Forelimb muscle (tissue), 1 donor: ENCODE measurements around the gene TNFRSF18. TPM values are rescaled to one million over a fixed set of nuclear protein-coding genes. Genes with fewer than 3 reads are reported as not detected.
"Not testable (repeated sequence)": the region's sequence is repeated elsewhere in the genome, so short reads cannot be mapped to it uniquely, and the experiment has no call there.

Experiments
- DNase-seq: peaks from one replicate; pipeline ENCODE4 v3.0.0-alpha.2; 2013; ENCODE audit warnings: low read depth
- polyA plus RNA-seq: library from polyadenylated mRNA; unstranded; fragments of 120-200 nt; gene quantifications from one replicate; pipeline ENCODE4 v1.2.1, GENCODE V29; 2013; ENCODE audit not compliant: insufficient read length

Gene TNFRSF18
- polyA plus RNA-seq, 1 donor: 6.1 TPM

DNA sequence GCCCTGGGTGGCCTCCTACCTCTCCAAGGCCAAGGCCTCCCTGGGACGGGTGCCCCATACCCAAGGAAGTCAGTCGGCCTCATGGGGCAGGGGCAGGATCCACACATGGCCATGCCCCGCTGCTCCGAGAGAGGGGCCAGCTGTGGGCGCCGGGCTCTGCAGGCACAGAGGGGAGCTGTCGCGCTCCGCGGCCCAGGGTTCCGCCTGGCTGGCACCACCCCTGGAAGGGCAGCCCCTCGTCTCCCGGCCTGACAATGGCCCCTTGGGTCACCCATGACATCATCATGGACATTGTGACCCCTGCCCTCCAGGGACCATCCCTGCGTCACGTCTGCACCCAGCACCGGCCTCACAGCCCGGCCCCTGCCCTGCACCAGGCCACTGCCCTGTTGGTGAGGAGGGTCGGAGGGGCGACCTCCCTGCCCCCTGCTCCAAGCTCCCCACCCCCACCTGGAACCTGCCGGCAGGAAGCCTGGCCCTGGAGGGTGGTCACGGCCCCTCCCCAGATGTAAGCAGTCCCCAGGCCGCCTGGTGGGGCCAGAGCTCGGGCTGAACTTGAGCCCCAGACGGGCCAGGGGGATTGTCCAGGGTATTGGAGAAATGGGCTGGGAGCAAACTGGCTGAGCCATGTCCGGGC, 26.9 kb downstream of the TNFRSF18 start:
- DNase-seq: no peak

DNA sequence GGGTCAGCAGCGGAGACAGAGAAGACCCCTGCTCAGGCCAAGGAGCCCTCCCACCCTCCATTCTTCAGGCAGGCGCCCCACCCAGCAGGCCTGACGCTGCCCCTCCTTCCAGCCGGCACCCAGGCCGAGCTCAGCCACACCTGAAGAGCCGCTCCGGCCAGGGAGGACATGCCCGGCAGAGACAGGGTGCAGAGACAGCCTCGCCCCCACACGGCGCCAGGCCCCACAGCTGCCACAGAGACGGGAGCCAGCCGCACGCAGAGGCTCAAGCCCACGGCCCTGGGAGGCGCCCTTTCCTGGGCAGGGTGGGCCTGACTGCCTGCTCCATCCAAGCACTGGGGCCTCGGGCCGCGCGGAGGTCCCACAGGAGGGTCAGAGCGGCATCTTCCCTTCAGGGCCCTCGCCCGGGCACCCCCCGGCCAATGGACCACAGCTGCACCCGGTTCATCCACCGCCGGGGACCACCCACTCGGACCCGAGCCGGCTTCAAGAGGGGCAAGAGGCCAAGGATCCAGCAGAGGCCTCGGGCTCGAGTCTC, 27.5 kb downstream of the TNFRSF18 start:
- no peak for DNase-seq

DNA sequence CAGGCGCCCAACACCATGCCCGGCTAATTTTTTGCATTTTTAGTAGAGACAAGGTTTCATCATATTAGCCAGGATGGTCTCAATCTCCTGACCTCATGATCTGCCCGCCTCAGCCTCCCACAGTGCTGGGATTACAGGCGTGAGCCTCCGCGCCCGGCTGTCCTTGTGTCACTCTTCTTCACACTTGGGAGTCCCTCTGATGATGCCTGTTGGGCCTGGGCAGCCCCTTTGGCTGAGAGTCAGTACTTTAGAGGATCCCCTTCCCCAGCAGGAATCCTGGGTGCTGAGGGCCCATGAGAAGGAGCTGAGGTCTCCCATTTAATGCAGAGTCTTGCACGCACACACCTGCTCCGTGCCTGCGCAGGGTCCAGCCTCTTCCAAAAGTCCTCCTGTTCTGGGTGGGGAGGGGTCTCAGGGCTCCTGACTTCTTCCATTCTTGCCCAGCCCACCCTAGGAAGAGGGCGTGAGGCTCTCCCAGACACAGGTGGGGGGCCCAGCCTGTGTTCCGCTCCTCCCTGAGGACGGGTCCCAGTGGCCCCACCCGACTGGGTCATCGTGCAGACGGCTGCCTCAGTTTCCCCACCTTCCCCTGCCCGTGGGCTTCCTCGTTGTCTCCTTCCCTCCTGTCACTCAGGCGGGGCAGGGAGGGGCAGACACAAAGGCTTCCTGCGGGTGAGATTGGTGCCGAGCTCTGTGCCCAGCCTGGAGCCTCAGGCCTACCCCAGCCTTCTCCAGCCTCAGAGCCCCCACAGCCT, 28.8 kb downstream of the TNFRSF18 start:
- no peak for DNase-seq

DNA sequence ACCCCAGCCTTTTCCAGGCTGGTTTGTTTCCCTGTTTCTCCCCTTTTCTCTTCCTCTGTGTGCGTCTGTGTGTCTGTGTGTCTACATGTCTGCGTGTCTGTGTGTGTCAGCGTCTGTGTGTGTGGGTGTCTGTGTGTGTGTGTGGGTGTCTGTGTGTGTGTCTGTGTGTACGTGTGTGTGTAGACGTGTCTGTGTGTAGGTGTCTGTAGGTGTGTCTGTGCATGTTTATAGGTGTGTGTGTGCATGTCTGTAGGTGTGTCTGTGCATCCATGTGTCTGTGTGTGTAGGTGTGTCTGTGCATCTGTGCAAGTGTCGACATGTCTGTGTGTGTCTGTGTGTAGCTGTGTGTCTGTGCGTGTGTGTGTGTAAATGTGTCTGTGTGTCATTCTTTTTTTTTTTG, 29.5 kb downstream of the TNFRSF18 start:
- DNase-seq: no peak

DNA sequence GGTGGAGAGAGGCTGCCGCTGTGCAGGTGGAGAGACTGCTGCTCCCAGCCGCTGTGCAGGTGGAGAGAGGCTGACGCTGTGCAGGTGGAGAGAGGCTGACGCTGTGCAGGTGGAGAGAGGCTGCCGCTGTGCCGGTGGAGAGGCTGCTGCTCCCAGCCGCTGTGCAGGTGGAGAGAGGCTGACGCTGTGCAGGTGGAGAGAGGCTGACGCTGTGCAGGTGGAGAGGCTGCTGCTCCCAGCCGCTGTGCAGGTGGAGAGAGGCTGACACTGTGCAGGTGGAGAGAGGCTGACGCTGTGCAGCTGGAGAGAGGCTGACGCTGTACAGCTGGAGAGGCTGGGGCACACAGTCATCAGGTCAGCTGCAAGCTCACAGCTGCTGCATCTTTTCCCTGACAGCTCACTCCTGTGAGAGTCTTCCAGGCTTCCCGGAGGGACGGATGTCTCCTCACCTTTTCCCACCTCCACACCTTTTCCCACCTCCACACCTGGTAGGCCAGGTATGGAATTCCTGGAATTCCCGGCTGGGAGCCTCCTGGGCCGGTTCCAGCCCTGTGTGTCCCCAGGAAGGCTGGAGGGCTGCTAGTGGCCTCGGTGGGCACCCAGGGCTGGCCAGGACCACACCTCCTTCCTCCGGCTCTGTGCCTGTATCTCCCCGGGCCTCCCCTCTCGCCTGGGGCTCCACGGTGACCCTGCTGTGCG, 30.2 kb downstream of the TNFRSF18 start:
- DNase-seq: not testable (repeated sequence)

DNA sequence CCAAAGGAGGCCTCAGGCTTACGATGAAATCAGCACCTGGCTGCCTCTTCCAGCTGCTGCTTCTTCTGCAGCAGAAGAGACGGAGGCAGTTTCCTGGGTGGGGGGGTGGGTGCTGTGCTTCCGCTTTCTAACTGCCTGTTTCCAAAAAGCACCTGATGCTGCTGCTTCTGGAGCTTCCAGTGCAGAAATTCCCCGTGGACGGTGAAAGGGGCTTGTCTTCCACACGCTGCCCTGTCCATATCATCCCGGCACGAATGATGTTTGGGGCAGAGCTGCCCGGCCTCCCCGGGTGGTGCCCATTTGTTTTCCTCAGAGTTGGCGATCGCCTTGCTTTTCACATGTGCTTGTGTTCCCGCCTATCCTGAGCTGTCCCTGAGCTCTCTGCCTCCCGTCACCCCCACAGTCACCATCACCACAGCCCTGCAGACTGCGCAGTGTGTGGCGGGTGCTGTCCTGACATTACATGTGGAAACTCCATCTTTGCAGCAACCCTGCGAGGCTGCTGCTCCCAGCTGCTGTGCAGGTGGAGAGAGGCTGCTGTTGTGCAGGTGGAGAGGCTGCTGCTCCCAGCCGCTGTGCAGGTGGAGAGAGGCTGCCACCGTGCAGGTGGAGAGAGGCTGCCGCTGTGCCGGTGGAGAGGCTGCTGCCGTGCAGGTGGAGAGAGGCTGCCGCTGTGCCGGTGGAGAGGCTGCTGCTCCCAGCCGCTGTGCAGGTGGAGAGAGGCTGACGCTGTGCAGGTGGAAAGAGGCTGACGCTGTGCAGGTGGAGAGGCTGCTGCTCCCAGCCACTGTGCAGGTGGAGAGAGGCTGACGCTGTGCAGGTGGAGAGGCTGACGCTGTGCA, 30.9 kb downstream of the TNFRSF18 start:
- DNase-seq: no peak

DNA sequence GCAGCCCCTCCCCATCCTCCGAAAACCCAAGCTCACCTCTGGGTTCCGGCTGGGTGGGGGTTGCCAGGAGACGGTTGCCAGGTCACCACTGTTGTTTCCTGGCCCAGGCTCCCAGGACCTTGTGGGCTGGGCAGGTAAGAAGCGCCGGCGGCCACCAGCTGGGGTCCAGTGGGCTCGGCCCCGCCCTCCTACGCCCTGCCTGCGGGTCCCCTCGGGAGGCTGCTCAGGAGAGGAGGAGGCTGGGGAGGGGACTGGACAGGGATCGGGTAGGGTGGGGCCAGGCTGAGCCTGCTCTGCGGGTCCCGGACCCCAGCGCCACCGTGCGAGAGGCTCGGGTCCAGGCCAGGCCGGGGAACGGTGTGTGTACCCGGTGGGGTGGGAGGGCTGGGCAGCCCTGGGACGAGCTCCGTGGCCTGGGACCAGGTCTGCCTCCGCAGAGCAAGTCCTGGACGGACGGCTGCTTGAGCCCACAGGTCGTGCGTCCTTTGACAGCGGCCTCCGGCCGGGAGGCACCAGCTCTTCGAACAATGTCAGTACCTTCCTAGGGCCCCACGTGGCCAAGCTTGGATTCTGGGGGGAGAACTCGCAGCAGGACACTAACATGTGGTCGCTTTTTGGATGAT, 32.5 kb downstream of the TNFRSF18 start, which contains the start of gene TTLL10:
TTLL10 (plus strand) TSS at position 88 of the 623 bp plus-strand sequence. CDS start 5,336 bp downstream, outside the sequence.
- DNase-seq: no peak

DNA sequence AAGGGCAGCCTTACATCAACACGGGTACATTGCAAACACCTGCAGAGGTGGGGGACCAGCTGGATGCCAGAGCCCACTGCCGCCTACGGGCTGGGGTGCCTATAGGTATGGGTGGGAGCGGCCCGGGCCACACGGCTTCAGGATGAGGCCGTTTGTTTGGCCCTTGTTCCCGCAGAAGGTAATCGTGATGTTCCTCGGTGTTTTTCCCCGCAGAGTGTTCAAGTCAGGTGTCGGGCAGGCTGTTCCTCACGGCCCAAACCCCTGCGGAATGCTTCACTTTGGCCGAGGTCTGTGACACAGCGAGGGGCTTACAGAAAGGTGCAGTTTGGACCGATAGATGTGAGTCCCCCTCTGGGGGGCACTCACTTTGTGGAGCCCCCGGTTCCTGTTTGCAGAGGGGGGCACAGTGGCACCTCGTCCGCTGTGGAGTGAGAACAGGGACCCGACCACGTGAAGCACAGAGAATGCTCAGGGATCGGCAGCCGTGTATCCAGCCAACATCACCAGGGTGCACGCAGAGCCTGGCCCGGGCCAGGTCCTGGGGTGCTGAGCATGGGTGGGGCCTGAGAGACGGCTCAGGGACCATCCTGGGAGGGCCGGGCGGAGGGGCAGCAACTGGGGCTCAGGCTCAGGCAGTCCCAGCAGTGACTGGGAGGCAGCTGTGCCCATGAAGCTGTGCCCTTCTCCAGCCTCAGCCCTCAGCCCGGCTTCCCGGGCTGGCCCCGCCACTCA, 33.2 kb downstream of the TNFRSF18 start:
- DNase-seq: no peak

DNA sequence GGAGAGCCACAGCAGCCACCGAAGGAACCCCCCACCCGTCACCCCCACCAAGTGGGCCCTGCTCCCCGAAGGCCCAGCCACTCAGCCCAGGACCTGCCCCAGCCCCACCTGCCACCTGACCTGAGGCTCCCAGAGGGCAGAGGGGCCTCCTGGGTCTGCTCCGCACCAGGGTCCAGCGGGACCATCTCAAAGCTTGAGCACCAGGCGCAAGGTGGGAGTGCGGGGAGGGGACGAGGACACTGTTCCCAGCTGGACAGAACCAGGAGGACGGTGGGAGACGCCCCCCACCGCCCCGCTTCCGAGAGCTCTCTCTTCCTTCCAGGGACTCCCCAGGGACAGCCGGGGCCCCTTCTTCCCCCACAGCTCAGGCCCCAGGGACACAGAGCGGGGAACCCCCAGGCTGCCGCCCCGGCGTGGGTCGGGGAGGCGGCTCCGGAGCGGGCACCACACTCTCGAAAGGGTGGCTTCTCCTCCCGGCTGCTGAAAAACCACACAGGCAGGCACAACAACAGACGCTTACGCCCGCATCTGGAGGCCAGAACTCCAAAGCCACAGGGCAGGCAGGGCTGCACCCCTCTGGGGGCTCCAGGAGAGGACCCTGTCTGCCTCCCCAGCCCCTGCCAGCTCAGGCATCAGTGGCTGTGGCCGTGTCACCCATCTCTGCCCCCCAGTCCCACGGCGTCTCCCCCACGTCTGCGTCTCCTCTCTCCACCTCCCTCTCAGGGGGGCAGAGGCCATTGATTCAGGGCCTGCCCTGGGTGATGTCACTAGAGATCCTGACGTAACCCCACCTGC, 34.6 kb downstream of the TNFRSF18 start:
- no peak for DNase-seq

DNA sequence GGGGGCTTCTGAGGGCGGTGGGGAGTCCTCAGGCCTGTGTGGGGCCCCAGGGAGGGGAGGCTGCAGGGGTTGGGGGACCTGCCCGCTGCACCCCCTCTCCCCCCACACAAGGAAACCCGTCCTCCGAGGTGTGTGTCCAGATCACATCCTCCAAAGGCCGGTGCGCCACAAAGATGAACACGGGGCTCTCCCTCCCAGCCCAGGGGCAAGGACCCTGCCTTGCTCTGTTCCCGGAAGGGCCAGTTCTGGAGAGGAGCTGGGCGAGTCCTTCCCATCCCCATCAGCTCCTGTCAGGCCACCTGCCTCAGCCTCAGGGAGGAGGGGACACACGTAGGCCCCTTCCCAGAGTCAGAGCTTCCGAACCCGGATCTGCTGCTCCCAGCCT, 35.2 kb downstream of the TNFRSF18 start:
- no peak for DNase-seq

DNA sequence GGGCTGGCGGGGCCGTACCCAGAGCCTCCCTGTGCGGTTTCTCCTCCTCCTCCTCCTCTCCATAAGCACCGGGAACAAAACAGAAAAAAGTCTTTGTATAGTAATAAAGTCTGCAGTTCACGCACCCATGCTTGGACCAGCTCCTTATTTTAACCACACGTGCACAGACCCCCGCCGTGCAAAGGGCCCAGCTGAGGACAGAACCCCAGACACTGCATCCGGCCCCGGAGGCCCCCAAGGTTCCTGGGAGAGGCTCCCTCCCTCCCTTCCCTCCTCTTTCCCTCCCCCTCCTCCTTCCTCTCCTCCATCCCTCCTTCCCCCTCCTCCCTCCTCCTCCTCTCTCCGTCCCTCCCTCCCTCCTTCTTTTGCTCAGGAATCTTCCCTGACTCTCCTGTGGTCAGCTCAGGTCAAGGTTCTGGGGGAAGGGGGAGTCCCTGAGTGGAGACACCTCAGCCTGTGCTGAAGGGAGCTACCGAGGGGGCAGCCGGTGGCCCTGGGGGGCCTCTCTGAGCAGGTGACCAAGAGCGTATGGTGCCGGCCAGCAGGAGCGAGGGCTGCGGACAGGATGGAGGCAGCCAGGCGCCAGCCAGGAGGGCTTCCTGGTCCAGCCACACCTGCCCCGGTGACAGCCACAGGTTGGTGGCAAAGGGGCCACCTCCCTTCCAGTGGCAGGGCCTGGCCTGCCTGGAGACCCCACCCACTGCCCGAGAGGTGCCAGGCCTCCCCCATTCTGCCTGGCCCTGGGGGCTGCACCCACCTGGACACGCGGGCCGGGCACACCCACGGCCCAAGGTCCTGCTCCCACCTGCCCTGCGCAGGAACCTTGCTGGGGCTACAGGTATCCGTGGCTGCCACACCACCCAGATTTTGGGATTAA, 35.9 kb downstream of the TNFRSF18 start:
- no peak for DNase-seq

DNA sequence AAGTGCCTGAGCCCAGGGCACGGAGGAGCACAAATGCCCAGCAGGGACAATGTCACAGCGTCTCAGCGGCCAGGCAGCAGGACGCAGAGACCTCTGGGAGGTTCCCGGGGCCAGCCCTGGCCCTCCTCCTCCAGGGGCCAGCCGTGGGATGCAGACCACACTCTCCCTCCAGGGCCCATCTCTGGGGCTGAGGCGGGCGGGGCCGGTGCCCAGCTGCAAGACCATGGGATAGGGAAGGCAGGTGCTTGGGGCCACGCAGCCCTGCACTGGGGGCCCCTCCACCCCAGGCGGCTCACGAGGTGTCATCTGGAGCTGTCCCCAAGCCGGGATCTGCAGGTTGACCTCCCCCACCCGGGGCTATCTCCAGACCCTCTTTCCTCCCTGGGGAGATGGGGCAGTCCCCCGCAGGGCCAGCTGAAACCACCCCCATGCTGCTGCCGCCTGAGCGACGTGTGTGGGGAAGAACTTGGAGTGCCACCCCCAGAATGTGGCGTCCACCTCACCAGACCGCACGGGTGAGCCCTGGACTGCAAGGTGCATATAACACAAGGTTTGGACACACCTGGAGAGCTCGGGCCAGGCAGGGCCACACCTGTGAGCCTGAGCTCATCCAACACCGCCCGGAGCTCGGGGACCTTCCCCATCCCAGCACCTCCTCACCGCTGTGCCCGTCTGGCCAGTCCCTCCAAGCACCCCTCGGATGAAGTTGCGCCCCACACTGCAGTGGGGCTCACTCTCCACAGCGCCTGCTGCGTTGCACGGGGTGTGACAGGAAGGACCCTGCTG, 36.8 kb downstream of the TNFRSF18 start:
- no peak for DNase-seq

DNA sequence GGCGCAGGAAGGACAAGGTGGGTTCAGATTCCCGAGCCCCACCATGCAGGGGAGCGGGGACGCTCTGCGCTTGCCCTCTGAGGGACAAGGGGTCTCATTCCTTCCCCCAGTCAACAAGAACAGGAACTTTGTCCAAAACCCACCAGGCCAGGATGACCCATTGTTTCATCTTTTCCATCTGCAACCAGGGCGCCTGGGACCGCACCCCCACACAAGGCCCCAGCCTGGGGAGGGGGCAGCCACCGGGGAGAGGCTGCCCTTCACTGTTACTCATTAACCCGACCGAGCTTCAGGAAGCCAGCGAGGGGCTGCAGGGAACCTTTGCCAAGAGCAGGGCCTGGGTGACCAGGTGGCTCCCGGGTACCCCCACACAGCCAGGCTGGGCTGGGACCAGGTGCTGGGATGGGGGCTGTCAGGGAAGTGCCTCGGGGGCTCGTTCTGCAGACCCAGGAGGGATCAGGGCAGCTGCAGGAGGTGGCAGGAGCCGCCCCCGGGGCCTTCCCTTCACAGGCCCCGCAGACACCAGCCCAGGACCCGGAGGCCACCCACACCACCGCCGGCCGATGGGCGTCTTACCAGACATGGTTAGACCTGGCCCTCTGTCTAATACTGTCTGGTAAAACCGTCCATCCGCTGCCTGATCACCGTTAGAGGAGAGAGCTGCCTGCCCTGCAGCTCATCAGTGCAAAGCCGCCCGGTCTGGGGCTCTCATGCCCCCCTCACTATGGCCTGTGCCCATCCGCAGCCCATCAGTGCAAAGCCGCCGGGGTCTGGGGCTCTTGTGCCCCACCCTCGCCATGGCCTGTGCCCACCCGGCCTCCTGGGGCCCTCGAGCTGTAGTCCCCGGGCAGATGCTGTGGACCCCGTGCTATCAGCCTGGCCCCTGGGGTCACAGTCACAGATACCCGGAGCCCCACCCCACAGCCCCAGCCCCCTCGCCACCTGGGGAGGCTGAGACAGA, 37.7 kb downstream of the TNFRSF18 start:
- no peak for DNase-seq

DNA sequence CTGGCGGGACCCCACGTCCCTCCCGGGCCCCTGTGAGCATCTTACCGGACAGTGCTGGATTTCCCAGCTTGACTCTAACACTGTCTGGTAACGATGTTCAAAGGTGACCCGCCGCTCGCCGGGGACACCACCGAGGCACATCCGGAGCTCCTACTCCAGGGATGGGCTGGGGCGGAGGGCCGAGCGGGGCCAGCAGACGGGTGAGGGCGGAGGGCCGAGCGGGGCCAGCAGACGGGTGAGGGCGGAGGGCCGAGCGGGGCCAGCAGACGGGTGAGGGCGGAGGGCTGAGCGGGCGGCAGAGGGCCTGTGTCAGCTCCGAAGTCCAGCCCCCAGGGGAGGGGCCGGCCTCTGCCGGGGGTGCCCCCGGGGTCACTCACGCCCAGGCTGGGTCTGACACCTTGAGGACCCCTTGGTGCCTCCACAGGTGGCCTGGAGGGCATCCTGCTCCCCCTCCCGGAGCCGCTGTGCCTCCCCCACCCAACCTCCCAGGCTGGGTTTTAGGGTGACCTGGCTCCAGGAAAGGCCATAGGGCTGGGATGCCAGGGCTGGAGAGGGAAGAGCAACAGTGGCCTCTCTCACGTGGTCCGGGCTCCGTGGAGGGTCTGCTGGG, 38.4 kb downstream of the TNFRSF18 start:
- no peak for DNase-seq

DNA sequence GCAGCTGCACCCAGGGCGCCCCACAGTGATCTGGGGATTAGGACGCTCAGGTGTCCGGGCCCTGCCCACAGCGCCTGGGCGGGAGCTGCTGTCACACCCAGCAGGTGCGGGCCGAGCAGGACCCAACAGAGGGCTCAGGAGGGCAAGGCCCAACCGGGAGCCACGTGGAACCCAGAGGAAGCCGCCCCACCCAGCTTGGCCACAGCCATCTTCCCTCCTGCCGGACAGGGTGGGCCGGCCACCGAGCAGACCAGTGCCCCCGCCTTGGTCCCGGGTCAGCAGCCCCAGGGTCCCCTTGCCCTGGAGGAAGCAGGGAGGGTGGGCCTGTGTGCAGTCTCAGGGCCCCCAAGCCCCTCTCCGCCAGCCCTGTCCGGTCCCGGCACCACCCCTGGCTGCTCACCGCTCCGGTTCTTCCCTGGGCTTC, 39.0 kb downstream of the TNFRSF18 start:
- DNase-seq: no peak
